ENCODE data around the gene UCK2. TPM values are rescaled to one million over a fixed set of nuclear protein-coding genes. Genes with fewer than 3 reads are reported as not detected.

Gene UCK2
- total RNA-seq, 3 donors from 2014 or later (not counting 1 experiment from before 2014, with no cell fraction given): 12.8 to 20.5 (median 14.4) TPM

DNA sequence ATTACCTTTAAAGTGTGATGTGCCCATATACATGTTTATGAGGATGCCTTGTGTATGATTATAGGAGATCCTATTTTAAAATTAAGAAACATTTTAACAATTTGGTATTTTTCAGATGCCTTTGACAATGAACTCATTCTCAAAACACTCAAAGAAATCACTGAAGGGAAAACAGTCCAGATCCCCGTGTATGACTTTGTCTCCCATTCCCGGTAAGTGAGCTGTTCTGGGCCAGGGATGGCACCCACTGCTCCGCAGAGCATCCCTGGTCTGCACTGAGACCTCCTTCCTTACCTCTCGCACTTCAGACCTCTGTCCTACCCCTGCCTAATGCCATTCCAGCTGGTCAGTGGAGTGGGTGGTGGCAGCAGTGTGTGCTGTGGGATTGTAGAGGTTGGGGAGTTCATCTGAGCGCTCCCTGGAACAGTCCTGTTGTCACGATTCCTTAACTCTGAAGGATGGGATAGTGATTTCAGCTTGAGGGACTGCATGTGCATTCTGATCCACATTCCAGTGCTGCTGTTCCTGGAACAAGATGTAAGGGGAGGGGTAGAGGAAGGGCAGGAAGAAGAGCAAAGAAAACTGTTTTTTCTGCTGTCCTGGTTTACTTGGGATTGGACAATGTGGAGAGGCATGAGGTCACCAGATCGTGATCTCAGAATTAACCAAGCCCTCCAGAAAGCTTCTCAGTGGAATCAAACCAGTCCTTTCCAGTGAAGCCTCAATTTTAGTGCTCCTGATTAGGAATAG is 63.9 kb downstream of the UCK2 start:
- peaks cover 20% of the 10 kb centered on the region for H3K36me3 ChIP-seq (ENCODE audit: control insufficient read depth, insufficient read depth, low read length)
- ATAC-seq: no peak
- H3K9me3 Mint-ChIP-seq: no peaks in the 10 kb centered on the region
- no peak overlapping the region for H3K4me3 Mint-ChIP-seq
- H3K27me3 ChIP-seq (ENCODE audit: control insufficient read depth, insufficient read depth, low read length): no peaks in the 10 kb centered on the region
- peaks cover 10 to 36% of the 10 kb centered on the region in 2 donors for H3K4me1 Mint-ChIP-seq
- H3K27me3 Mint-ChIP-seq (ENCODE audit: low read depth in 2 of 2): no peaks in the 10 kb centered on the region
- intact Hi-C loops (cut with micrococcal nuclease): no loop called here
- no peak overlapping the region for H3K27ac Mint-ChIP-seq
- H3K9me3 ChIP-seq (ENCODE audit: control insufficient read depth, insufficient read depth, low read length): no peaks in the 10 kb centered on the region
- H3K36me3 Mint-ChIP-seq: no peaks in the 10 kb centered on the region
- DNase-seq: no peak
- WGBS (ENCODE audit: insufficient coverage): 97% methylated on average over 6 of the region's 7 CpGs
- TF ChIP-seq, protein P1, sequence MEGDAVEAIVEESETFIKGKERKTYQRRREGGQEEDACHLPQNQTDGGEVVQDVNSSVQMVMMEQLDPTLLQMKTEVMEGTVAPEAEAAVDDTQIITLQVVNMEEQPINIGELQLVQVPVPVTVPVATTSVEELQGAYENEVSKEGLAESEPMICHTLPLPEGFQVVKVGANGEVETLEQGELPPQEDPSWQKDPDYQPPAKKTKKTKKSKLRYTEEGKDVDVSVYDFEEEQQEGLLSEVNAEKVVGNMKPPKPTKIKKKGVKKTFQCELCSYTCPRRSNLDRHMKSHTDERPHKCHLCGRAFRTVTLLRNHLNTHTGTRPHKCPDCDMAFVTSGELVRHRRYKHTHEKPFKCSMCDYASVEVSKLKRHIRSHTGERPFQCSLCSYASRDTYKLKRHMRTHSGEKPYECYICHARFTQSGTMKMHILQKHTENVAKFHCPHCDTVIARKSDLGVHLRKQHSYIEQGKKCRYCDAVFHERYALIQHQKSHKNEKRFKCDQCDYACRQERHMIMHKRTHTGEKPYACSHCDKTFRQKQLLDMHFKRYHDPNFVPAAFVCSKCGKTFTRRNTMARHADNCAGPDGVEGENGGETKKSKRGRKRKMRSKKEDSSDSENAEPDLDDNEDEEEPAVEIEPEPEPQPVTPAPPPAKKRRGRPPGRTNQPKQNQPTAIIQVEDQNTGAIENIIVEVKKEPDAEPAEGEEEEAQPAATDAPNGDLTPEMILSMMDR (IDR thresholded peaks at IDR 0.05): no peak
- no peaks in the 10 kb centered on the region for H3K4me1 ChIP-seq (ENCODE audit: control insufficient read depth, insufficient read depth, low read length)
- no peak overlapping the region for H3K4me3 ChIP-seq (ENCODE audit: low read length)
- no peak overlapping the region for H3K27ac ChIP-seq (ENCODE audit: low read length)

DNA sequence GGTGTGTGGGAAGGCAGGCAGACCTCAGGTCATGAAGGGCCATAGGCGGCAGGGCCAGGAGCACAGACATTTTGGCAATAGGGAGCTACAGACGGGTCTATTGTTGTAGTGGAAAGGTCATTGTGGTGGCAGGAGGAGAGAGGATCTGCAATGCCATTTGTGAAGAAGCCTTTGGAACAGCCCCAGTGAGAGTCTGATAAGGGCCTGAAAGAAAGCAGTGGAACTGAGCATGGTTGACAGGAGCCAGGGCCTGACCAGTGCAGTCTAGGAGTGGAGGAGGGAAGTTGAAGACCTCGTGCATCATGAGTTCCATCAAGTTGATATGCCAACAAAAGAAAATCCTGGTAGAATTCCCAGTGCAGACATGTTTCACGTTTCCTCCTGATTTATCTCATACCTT is 65.5 kb downstream of the UCK2 start:
- Mint-ChIP-seq H3K4me1 (peaks cover 23 to 39% of the 10 kb centered on the region in 2 donors), H3K36me3 (no peaks in the 10 kb centered on the region), H3K27me3 (ENCODE audit: low read depth in 2 of 2) (no peaks in the 10 kb centered on the region), H3K4me3 (no peak overlapping the region), H3K9me3 (no peaks in the 10 kb centered on the region), H3K27ac (peak overlapping the region in 1 of 2 donors; percentile 34)
- Histone ChIP-seq H3K36me3 (ENCODE audit: control insufficient read depth, insufficient read depth, low read length) (peaks cover 22% of the 10 kb centered on the region), H3K4me3 (ENCODE audit: low read length) (no peak overlapping the region), H3K27ac (ENCODE audit: low read length) (no peak overlapping the region), H3K9me3 (ENCODE audit: control insufficient read depth, insufficient read depth, low read length) (no peaks in the 10 kb centered on the region), H3K27me3 (ENCODE audit: control insufficient read depth, insufficient read depth, low read length) (no peaks in the 10 kb centered on the region), H3K4me1 (ENCODE audit: control insufficient read depth, insufficient read depth, low read length) (peaks cover 3% of the 10 kb centered on the region)
- intact Hi-C loops (cut with micrococcal nuclease): no loop called here
- TF ChIP-seq, protein P1 (IDR thresholded peaks at IDR 0.05): no peak
- ATAC-seq: no peak
- 83% methylated on average over 4 of the region's 4 CpGs for WGBS (ENCODE audit: insufficient coverage)
- no peak for DNase-seq

DNA sequence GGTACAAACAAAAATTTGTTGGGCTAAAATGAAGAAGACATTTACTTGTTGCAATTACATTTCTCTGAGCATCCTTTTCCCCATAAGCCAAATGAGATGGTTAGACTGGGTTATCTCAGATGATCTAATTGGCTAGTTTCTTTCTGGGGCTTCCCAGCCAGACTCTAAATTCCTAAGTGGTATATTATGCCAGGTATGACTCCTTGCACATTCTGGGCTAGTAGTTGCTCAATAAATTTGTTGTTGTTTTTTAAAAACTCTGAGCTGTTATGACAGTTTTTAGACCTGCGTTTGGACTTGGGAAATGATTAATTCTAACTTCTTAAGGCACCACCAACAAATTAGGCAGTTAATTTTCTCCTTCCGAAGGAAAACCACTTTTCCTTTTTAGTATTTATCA is 66.1 kb downstream of the UCK2 start:
- Histone ChIP-seq H3K27me3 (ENCODE audit: control insufficient read depth, insufficient read depth, low read length) (no peaks in the 10 kb centered on the region), H3K4me3 (ENCODE audit: low read length) (no peak overlapping the region), H3K4me1 (ENCODE audit: control insufficient read depth, insufficient read depth, low read length) (peaks cover 3% of the 10 kb centered on the region), H3K9me3 (ENCODE audit: control insufficient read depth, insufficient read depth, low read length) (no peaks in the 10 kb centered on the region), H3K27ac (ENCODE audit: low read length) (no peak overlapping the region), H3K36me3 (ENCODE audit: control insufficient read depth, insufficient read depth, low read length) (peaks cover 22% of the 10 kb centered on the region)
- H3K4me1 Mint-ChIP-seq: peaks cover 23 to 34% of the 10 kb centered on the region in 2 donors
- DNase-seq (no peak), ATAC-seq (no peak)
- H3K36me3 Mint-ChIP-seq: no peaks in the 10 kb centered on the region
- TF ChIP-seq, protein P1 (IDR thresholded peaks at IDR 0.05): no peak
- no peaks in the 10 kb centered on the region for H3K9me3 Mint-ChIP-seq
- no peak overlapping the region for H3K27ac Mint-ChIP-seq
- WGBS (ENCODE audit: insufficient coverage): 100% methylated on average over 2 of the region's 2 CpGs
- intact Hi-C loops (cut with micrococcal nuclease): no loop called here
- H3K4me3 Mint-ChIP-seq: no peak overlapping the region
- H3K27me3 Mint-ChIP-seq (ENCODE audit: low read depth in 2 of 2): no peaks in the 10 kb centered on the region

DNA sequence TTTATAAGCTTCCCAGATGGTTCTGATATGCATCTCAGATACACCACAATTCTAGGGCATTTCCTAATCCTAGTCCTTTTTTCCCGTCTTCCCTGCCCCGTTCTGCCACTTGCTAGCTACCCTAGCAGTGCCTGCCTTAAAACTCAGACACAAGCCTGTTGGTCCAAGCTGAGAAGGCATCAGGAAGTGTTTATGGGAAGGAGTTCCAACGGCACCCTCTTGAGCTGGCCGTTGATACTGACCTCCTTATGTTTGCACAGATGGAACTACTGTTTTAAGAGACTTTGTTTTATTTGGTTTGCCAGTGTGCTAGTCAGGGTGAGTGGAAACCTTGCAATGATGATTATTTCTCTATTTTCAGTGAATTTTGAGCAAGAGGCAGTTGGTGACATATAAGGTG is 67.2 kb downstream of the UCK2 start:
- Mint-ChIP-seq H3K4me1 (peaks cover 23 to 34% of the 10 kb centered on the region in 2 donors), H3K36me3 (no peaks in the 10 kb centered on the region), H3K27ac (no peak overlapping the region), H3K4me3 (no peak overlapping the region), H3K9me3 (no peaks in the 10 kb centered on the region), H3K27me3 (ENCODE audit: low read depth in 2 of 2) (no peaks in the 10 kb centered on the region)
- Histone ChIP-seq H3K4me1 (ENCODE audit: control insufficient read depth, insufficient read depth, low read length) (peaks cover 3% of the 10 kb centered on the region), H3K27me3 (ENCODE audit: control insufficient read depth, insufficient read depth, low read length) (no peaks in the 10 kb centered on the region), H3K27ac (ENCODE audit: low read length) (no peak overlapping the region), H3K4me3 (ENCODE audit: low read length) (no peak overlapping the region), H3K36me3 (ENCODE audit: control insufficient read depth, insufficient read depth, low read length) (peaks cover 24% of the 10 kb centered on the region), H3K9me3 (ENCODE audit: control insufficient read depth, insufficient read depth, low read length) (no peaks in the 10 kb centered on the region)
- 91% methylated on average over 4 of the region's 4 CpGs for whole genome bisulfite sequencing (ENCODE audit: insufficient coverage)
- intact Hi-C loops (cut with micrococcal nuclease): no loop called here
- no peak for ATAC-seq
- TF ChIP-seq, protein P1 (IDR thresholded peaks at IDR 0.05): no peak
- DNase-seq: no peak
